Hepatocyte (in vitro differentiated cells): ENCODE results near the gene NADSYN1. TPM values are rescaled to one million over a fixed set of nuclear protein-coding genes. Genes with fewer than 3 reads are reported as not detected.
"Not testable (repeated sequence)": the region's sequence is repeated elsewhere in the genome, so short reads cannot be mapped to it uniquely, and the experiment has no call there.

Experiments
- DNase-seq: peaks from one replicate; pipeline ENCODE4 v3.0.0-alpha.2; 2016; ENCODE audit warnings: low spot score
- H2AFZ ChIP-seq: fragments of 200-600 bp; sonication (generic); 2 replicates; pipeline ENCODE4 v1.6.0; 2016; ENCODE audit warnings: antibody characterized with exemption, mild to moderate bottlenecking
- H3K27ac ChIP-seq: fragments of 200-600 bp; sonication (generic); 2 replicates; pipeline ENCODE4 v1.5.1; 2016; ENCODE audit warnings: mild to moderate bottlenecking
- H3K27me3 ChIP-seq: fragments of 200-600 bp; sonication (generic); 2 replicates; pipeline ENCODE4 v1.6.1; 2016
- H3K36me3 ChIP-seq: fragments of 200-600 bp; sonication (generic); replicated peaks from 2 replicates; pipeline ENCODE4 v1.5.1; 2016; ENCODE audit warnings: low read depth; ENCODE audit not compliant: insufficient read depth
- H3K4me1 ChIP-seq: fragments of 200-600 bp; sonication (generic); 2 replicates; pipeline ENCODE4 v1.5.1; 2016; ENCODE audit warnings: mild to moderate bottlenecking, moderate library complexity; ENCODE audit not compliant: insufficient read depth
- H3K4me2 ChIP-seq: fragments of 200-600 bp; sonication (generic); 2 replicates; pipeline ENCODE4 v1.6.0; 2016
- H3K4me3 ChIP-seq: fragments of 200-600 bp; sonication (generic); 2 replicates; pipeline ENCODE4 v1.5.1; 2016; ENCODE audit warnings: mild to moderate bottlenecking
- H3K79me2 ChIP-seq: fragments of 200-600 bp; sonication (generic); 2 replicates; pipeline ENCODE4 v1.6.0; 2017; ENCODE audit warnings: mild to moderate bottlenecking
- H3K9me2 ChIP-seq: fragments of 200-600 bp; sonication (generic); replicated peaks from 2 replicates; pipeline ENCODE4 v1.6.0; 2017; ENCODE audit warnings: mild to moderate bottlenecking; ENCODE audit not compliant: insufficient read depth
- H3K9me3 ChIP-seq: fragments of 200-600 bp; sonication (generic); 2 replicates; pipeline ENCODE4 v1.5.1; 2016; ENCODE audit warnings: low read depth, mild to moderate bottlenecking
- H4K20me1 ChIP-seq: fragments of 200-600 bp; sonication (generic); 2 replicates; pipeline ENCODE4 v1.6.0; 2016; ENCODE audit warnings: mild to moderate bottlenecking; ENCODE audit not compliant: insufficient read depth, poor library complexity, severe bottlenecking
- CTCF ChIP-seq: fragments of 200-600 bp; sonication (generic); IDR thresholded peaks from 2 replicates; pipeline ENCODE4 v1.5.1; 2016; ENCODE audit warnings: antibody characterized with exemption, mild to moderate bottlenecking; ENCODE audit not compliant: poor library complexity
- EZH2 ChIP-seq: fragments of 200-600 bp; sonication (generic); IDR thresholded peaks from 2 replicates; pipeline ENCODE4 v1.6.1; 2016; ENCODE audit warnings: antibody characterized with exemption, mild to moderate bottlenecking, borderline replicate concordance
- EZH2phosphoT487 ChIP-seq: fragments of 200-600 bp; sonication (generic); IDR thresholded peaks from one replicate; pipeline ENCODE4 v1.6.1; 2018; ENCODE audit warnings: antibody characterized with exemption, mild to moderate bottlenecking, low read depth, moderate library complexity; ENCODE audit not compliant: unreplicated experiment, severe bottlenecking
- WGBS: methylation state at CpG from one replicate; pipeline ENCODE4 v1.1.6; 2016; ENCODE audit warnings: low lambda C conversion rate; ENCODE audit errors: missing lambda C conversion rate; 5-methylcytosine and 5-hydroxymethylcytosine counted together
- polyA plus RNA-seq: library from polyadenylated mRNA; unstranded; fragments of >200 nt; fragmentation: Nextera tagmentation; extraction: Ambion mirVana; gene quantifications from 2 replicates; pipeline ENCODE4 v1.2.1, GENCODE V29; 2016
- total RNA-seq: library from RNA; depleted of rRNA; stranded (reverse); fragments of >200 nt; gene quantifications from 2 replicates; pipeline ENCODE4 v1.2.3, GENCODE V29; 2014

NADSYN1 gene
- total and polyA plus RNA-seq, 2 experiments from 2014 or later: 42.0 to 43.7 TPM

DNA sequence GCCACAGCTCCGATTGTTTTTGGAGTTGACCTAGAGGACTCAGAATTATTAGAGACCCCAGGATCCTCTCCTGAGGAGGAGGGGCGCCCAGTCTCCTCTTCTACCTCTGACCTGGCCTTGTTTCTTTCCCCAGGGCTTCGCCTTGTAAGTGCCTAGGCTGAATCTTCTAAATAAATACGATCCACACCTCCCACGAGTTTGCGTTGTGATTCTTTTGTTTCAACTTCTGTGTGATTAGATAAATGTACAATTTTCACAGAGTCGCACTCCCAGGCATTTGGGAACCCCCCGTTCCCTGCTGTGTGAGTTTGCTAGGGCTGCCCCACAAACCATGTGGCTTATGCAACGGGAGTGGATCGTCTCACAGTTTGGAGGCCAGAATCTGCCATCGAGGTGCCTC, 86.0 kb downstream of the NADSYN1 start:
- no peaks in the 10 kb centered on the region for H3K9me2 ChIP-seq
- no peaks in the 10 kb centered on the region for H4K20me1 ChIP-seq
- no peak overlapping the region for H3K27ac ChIP-seq
- no peaks in the 10 kb centered on the region for H3K9me3 ChIP-seq
- H3K4me1 ChIP-seq: peaks cover 13% of the 10 kb centered on the region
- no peak for TF ChIP-seq CTCF
- TF ChIP-seq EZH2phosphoT487: no peak
- no peak for TF ChIP-seq EZH2
- WGBS: 91% methylated on average over 9 of the region's 11 CpGs
- H3K79me2 ChIP-seq: no peaks in the 10 kb centered on the region
- H3K36me3 ChIP-seq: no peaks in the 10 kb centered on the region
- H3K4me3 ChIP-seq: no peak overlapping the region
- DNase-seq: no peak
- no peaks in the 10 kb centered on the region for H3K27me3 ChIP-seq
- H3K4me2 ChIP-seq: no peak overlapping the region
- no peak overlapping the region for H2AFZ ChIP-seq

DNA sequence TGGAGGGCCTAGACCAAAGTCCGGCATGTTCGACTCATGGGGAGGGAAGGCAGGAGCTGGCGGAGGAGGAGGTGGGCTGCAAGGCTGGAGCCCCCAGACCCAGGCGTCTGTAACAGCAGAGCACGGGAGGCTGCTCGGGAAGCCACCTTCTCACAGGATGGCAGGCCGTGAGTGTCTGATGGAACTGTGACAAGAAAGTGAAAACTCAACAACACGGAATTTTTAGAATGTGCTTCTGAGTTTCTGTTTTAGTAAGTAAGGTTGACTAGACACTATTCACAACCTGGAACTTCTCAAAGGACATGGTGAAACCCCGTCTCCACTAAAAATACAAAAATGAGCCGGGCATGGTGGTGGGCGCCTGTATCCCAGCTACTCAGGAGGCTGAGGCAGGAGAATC, 87.0 kb downstream of the NADSYN1 start:
- H3K9me2 ChIP-seq, H3K27ac ChIP-seq, H3K4me3 ChIP-seq, H4K20me1 ChIP-seq, H3K79me2 ChIP-seq, H3K4me2 ChIP-seq, H2AFZ ChIP-seq, H3K36me3 ChIP-seq, H3K27me3 ChIP-seq, H3K9me3 ChIP-seq, DNase-seq: not testable (repeated sequence)
- H3K4me1 ChIP-seq: peaks cover 15% of the 10 kb centered on the region
- WGBS: 98% methylated on average over 11 of the region's 11 CpGs

- not testable (repeated sequence) for H3K4me3 ChIP-seq, H3K27me3 ChIP-seq, H3K9me2 ChIP-seq, H4K20me1 ChIP-seq, H3K4me2 ChIP-seq, DNase-seq, H3K4me1 ChIP-seq, H3K79me2 ChIP-seq, H3K9me3 ChIP-seq, H3K27ac ChIP-seq, H3K36me3 ChIP-seq, H2AFZ ChIP-seq
- 88% methylated on average over 9 of the region's 9 CpGs for WGBS
Observed at GRCh38 chr11:71540521-71541304, 87.7 kb downstream of the NADSYN1 start.

DNA sequence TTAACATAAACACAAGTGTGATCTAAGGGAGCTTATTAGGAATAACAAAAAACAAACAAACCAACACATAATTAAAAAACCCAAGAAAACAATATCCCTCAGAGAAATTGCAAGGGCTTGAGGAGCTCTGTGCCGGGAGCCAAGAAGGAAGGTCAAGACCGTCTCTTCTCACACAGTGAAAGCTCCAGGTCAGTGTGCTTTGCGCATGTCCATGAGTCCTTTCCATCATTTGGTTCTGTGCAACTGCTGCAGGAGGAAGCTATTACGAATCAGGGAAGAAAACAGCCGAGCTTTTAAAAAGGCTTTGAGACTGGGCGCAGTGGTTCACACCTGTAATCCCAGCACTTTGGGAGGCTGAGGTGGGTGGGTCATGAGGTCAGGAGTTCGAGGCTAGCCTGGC, 89.4 kb downstream of the NADSYN1 start:
- no peak overlapping the region for H3K4me3 ChIP-seq
- no peak overlapping the region for H3K4me2 ChIP-seq
- no peaks in the 10 kb centered on the region for H3K27me3 ChIP-seq
- DNase-seq: no peak
- no peak overlapping the region for H3K27ac ChIP-seq
- H4K20me1 ChIP-seq: no peaks in the 10 kb centered on the region
- no peaks in the 10 kb centered on the region for H3K9me2 ChIP-seq
- no peaks in the 10 kb centered on the region for H3K36me3 ChIP-seq
- H2AFZ ChIP-seq: no peak overlapping the region
- H3K9me3 ChIP-seq: no peaks in the 10 kb centered on the region
- peaks cover 8% of the 10 kb centered on the region for H3K4me1 ChIP-seq
- 95% methylated on average over 7 of the region's 7 CpGs for WGBS
- TF ChIP-seq EZH2: no peak
- TF ChIP-seq CTCF: no peak
- TF ChIP-seq EZH2phosphoT487: no peak
- no peaks in the 10 kb centered on the region for H3K79me2 ChIP-seq
